ENCODE measurements around the gene UMODL1.
"Not testable (repeated sequence)": the region's sequence is repeated elsewhere in the genome, so short reads cannot be mapped to it uniquely, and the experiment has no call there.

UMODL1 gene

DNA sequence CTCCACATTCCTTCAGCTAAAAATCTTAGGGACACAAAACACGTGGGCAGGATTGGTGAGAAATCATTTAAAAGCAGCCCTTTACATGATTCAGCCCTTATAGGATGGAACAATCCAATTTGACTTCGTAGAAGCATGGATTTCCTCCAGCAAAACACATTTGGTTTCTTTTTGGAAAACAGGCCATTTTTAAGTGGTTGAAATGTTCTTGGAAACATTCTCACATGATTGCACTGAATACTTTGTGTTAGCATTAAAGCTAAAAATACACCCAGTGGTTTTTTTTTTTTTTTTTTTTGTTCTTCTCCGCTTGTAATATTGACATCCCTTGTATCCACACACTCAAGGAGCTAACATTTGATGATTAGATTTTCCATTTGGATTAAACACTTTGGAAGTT, 105.7 kb downstream of the UMODL1 start:
- Mint-ChIP-seq H3K36me3 (ENCODE audit: low read depth) (no peaks in the 10 kb centered on the region), H3K9me3 (no peaks in the 10 kb centered on the region), H3K4me1 (peaks cover 12% of the 10 kb centered on the region), H3K27ac (no peak overlapping the region), H3K4me3 (no peak overlapping the region), H3K27me3 (ENCODE audit: low read depth) (peaks cover 11% of the 10 kb centered on the region)
- TF ChIP-seq, protein P1, sequence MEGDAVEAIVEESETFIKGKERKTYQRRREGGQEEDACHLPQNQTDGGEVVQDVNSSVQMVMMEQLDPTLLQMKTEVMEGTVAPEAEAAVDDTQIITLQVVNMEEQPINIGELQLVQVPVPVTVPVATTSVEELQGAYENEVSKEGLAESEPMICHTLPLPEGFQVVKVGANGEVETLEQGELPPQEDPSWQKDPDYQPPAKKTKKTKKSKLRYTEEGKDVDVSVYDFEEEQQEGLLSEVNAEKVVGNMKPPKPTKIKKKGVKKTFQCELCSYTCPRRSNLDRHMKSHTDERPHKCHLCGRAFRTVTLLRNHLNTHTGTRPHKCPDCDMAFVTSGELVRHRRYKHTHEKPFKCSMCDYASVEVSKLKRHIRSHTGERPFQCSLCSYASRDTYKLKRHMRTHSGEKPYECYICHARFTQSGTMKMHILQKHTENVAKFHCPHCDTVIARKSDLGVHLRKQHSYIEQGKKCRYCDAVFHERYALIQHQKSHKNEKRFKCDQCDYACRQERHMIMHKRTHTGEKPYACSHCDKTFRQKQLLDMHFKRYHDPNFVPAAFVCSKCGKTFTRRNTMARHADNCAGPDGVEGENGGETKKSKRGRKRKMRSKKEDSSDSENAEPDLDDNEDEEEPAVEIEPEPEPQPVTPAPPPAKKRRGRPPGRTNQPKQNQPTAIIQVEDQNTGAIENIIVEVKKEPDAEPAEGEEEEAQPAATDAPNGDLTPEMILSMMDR (IDR thresholded peaks at IDR 0.05; ENCODE audit: unreplicated experiment in 3 of 3) = no peak

- TF ChIP-seq, protein P1 (IDR thresholded peaks at IDR 0.05; ENCODE audit: unreplicated experiment in 3 of 3) = no peak
- peaks cover 12% of the 10 kb centered on the region for H3K4me1 Mint-ChIP-seq
- peak overlapping the region; percentile 70 to 81 (median 80) for H3K27ac Mint-ChIP-seq
- no peak overlapping the region for H3K4me3 Mint-ChIP-seq
- H3K27me3 Mint-ChIP-seq (ENCODE audit: low read depth) = peaks cover 11% of the 10 kb centered on the region
- no peaks in the 10 kb centered on the region for H3K9me3 Mint-ChIP-seq
- no peaks in the 10 kb centered on the region for H3K36me3 Mint-ChIP-seq (ENCODE audit: low read depth)
Observed at GRCh38 chr21:42179316-42179715, 108.2 kb downstream of the UMODL1 start.

GRCh38 chr21:42180001-42180400, 108.9 kb downstream of the UMODL1 start:
- Mint-ChIP-seq H3K27me3 (ENCODE audit: low read depth) (peaks cover 11% of the 10 kb centered on the region), H3K4me1 (peaks cover 12% of the 10 kb centered on the region)
- not testable (repeated sequence) for H3K4me3 Mint-ChIP-seq; H3K27ac Mint-ChIP-seq; H3K9me3 Mint-ChIP-seq; H3K36me3 Mint-ChIP-seq (ENCODE audit: low read depth)

- no peaks in the 10 kb centered on the region for H3K36me3 Mint-ChIP-seq (ENCODE audit: low read depth)
- TF ChIP-seq, protein P1 (IDR thresholded peaks at IDR 0.05; ENCODE audit: unreplicated experiment in 3 of 3) = no peak
- H3K27me3 Mint-ChIP-seq (ENCODE audit: low read depth) = peaks cover 4% of the 10 kb centered on the region
- peaks cover 18% of the 10 kb centered on the region for H3K4me1 Mint-ChIP-seq
- no peak overlapping the region for H3K27ac Mint-ChIP-seq
- H3K9me3 Mint-ChIP-seq = peaks cover 13% of the 10 kb centered on the region
- no peak overlapping the region for H3K4me3 Mint-ChIP-seq
Observed at GRCh38 chr21:42182713-42183371, 111.7 kb downstream of the UMODL1 start.

DNA sequence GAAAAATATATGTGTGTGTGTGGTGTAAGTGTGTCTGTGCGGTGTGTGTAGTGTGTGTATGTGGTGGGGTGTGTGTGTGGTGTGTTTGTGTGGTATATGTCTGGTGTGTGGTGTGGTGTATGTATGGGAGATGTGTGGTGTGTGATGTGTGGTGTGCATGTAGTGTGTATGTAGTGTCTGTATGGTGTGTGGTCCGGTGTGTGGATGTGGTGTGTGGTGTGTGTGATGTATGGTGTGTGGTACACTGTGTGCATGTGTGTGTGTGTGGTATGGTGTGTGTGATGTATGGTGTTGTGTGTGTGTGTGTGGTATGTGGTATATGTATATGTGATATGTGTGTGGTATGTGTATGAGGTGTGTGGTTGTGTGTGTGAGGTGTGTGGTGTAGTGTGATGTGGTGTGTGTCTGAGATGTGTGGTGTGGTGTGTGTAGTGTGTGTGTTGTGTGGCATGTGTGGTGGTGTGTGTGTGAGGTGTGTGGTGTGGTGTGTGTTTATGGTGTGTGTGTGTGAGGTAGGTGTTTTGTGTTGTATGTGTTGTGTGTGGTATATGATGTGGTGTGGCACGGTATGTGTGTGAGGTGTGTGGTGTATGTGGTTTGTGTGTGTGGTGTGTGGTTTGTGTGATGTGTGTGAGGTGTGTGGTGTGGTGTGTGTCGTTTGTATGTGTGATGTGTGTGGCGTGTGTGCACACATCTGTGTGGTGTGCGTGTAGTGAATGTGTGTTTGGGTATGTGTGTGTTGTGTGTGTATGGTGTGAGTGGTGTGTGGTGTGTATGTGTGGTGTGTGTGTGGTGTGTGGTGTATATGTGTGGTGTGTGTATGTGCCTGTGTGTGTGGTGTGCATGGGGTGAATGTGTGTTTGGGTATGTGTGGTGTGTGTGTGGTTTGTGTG, 112.5 kb downstream of the UMODL1 start:
- Mint-ChIP-seq H3K27me3 (ENCODE audit: low read depth) (peaks cover under 1% of the 10 kb centered on the region), H3K4me3 (no peak overlapping the region), H3K9me3 (peaks cover 13% of the 10 kb centered on the region), H3K27ac (no peak overlapping the region), H3K4me1 (peaks cover 19% of the 10 kb centered on the region), H3K36me3 (ENCODE audit: low read depth) (no peaks in the 10 kb centered on the region)
- TF ChIP-seq, protein P1 (IDR thresholded peaks at IDR 0.05; ENCODE audit: unreplicated experiment in 3 of 3) = no peak

DNA sequence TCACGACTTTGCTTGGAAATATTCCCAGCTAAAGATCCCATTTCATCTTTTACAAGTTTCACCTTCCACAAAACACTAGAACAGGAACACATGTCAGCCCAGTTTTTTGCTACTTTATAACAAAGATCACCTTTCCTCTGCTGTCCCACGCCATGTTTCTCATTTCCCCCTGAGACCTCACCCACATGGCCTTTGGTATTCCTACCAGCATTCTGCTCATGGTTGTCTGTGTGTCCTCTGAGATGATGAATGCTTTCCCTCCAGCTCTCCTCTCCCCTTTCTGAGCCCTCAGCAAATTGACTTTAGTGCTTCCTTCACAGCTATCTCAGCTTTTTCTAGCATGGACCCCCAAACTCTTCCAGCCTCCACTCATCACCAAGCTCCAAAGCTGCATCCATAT, 115.5 kb downstream of the UMODL1 start:
- no peak overlapping the region for H3K4me3 Mint-ChIP-seq
- peaks cover 13% of the 10 kb centered on the region for H3K9me3 Mint-ChIP-seq
- TF ChIP-seq, protein P1 (IDR thresholded peaks at IDR 0.05; ENCODE audit: unreplicated experiment in 3 of 3) = no peak
- no peaks in the 10 kb centered on the region for H3K27me3 Mint-ChIP-seq (ENCODE audit: low read depth)
- no peaks in the 10 kb centered on the region for H3K36me3 Mint-ChIP-seq (ENCODE audit: low read depth)
- H3K4me1 Mint-ChIP-seq = peaks cover 17% of the 10 kb centered on the region
- peak overlapping the region in 1 of 3 experiments; percentile 20 for H3K27ac Mint-ChIP-seq
